C4-2B (cell line): Measurements from ENCODE around the gene MOB3B.

Experiments used
- H3K27ac ChIP-seq: fragments of 450-650 bp; 2 replicates; pipeline ENCODE4 v1.5.1; 2017
- ZFX ChIP-seq: fragments of 450-650 bp; IDR thresholded peaks from 2 replicates; pipeline ENCODE4 v1.6.1; 2017
- TF ChIP-seq, protein P1 (sequence below): fragments of 450-650 bp; conservative IDR thresholded peaks from 2 replicates; pipeline ENCODE4 v1.5.1; 2017; ENCODE audit warnings: mild to moderate bottlenecking

Gene MOB3B

GRCh38 chr9:27352457-27353165 lies 177.0 kb downstream of the MOB3B start:
- TF ChIP-seq, protein P1, sequence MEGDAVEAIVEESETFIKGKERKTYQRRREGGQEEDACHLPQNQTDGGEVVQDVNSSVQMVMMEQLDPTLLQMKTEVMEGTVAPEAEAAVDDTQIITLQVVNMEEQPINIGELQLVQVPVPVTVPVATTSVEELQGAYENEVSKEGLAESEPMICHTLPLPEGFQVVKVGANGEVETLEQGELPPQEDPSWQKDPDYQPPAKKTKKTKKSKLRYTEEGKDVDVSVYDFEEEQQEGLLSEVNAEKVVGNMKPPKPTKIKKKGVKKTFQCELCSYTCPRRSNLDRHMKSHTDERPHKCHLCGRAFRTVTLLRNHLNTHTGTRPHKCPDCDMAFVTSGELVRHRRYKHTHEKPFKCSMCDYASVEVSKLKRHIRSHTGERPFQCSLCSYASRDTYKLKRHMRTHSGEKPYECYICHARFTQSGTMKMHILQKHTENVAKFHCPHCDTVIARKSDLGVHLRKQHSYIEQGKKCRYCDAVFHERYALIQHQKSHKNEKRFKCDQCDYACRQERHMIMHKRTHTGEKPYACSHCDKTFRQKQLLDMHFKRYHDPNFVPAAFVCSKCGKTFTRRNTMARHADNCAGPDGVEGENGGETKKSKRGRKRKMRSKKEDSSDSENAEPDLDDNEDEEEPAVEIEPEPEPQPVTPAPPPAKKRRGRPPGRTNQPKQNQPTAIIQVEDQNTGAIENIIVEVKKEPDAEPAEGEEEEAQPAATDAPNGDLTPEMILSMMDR = no peak
- no peak for TF ChIP-seq ZFX
- H3K27ac ChIP-seq = no peak overlapping the region

DNA sequence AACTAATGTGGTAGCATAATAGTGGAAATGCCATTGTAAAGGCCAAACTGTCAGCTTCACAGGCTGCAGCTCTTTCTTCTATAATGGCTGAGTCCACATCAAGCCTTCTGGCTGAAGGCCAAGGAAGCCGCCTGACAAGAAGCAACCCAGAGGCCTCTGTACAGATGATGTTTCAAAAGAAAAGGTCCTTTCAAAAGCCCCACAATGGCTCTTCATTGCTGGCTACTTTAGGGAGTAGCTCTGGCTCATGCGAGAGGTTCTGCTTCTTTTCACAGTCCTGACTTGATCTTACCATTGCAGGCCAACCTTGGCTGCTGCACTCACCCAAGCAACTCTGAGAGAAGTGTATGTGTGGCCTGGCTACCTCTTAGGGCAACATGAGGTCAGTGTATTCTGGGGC lies 178.2 kb downstream of the MOB3B start:
- no peak overlapping the region for H3K27ac ChIP-seq
- TF ChIP-seq ZFX = no peak
- TF ChIP-seq, protein P1 = no peak

DNA sequence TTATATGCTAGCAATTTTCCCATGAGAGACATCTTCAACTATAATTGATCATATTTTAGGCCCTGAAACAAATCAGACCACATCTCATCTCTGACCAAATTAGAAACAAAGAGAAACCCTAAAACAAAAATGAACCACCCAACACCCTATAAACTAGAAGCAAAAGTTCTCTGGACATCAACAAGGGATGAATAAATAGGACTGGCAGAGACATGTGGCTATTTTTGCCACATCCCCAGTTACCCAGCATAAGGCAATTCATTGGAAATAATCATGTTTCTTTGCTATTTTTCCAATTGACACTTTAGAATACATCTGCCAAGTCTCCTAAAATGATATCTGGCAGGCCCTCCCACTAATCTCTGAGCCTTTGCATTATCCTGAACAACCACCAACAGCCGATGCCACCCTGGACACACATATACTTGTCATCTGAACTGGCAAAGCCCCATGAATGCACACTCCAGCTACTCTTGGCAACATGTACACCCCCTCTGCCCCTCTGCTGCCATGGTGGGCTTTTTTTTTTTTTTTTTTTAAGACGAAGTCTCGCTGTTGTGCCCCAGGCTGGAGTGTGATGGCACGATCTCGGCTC lies 179.1 kb downstream of the MOB3B start:
- TF ChIP-seq, protein P1 = no peak
- H3K27ac ChIP-seq = no peak overlapping the region

DNA sequence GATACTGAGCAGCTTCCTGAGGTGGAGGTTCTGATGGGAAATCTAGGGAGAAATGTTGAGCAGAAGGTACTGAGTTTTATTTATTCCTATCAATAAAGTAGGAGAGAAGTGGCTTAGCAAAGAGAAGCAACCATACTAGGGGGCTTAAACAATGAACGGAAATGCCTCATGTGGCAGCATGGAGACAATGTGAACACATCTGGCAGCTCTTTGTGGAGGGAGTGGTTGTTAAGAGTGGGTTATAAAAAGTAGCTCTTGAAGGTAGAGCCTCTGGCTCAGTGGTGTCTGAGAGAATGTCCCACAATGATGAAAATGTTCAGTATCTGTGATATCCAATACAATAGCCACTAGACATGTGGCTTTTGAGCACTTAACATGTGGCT lies 179.9 kb downstream of the MOB3B start:
- no peak overlapping the region for H3K27ac ChIP-seq
- TF ChIP-seq, protein P1 = no peak
- no peak for TF ChIP-seq ZFX

DNA sequence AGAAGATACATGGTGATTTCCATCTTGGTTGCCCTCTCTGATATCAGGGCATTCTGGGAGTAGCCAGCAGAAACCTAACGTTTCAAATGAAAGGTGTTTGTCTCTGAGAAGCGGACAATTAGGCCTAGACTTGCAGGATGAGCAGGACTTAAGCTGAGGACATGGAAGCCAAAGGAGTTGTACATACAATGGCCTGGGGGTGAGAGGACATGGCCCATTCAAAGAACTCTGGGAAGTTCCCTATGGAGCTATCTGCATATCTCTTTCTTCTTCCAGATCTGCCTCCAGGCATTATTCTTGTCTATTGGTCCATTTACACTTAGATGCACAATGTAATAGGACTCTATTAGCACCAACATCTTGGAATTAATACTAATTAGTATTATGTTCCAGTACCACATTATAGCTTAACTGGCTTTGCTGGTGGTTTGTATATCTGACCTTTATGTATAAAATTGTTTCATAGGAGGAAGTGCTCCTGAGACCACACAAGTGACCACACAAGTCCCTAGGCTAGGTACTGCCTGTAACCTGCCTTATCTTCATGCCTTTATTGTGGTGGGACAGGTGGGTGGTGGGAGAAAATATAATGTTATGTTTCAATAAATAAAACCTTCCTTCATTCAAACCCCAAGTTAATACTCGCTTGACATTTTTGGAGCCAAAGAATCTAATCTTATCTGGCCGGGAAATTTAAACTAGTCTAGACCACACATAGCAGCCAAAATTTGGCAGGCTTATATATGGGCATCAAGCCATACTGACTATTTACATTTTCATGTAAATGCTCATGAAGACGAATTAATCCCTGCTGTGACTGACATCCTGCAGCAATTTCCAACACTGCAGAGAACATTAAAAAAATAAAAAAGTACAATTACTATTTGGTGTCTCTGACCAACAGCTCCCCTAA lies 180.6 kb downstream of the MOB3B start:
- H3K27ac ChIP-seq = no peak overlapping the region
- TF ChIP-seq, protein P1 = no peak
- TF ChIP-seq ZFX = no peak

GRCh38 chr9:27347889-27348288 lies 181.7 kb downstream of the MOB3B start:
- TF ChIP-seq, protein P1 = no peak
- no peak for TF ChIP-seq ZFX
- H3K27ac ChIP-seq = no peak overlapping the region

DNA sequence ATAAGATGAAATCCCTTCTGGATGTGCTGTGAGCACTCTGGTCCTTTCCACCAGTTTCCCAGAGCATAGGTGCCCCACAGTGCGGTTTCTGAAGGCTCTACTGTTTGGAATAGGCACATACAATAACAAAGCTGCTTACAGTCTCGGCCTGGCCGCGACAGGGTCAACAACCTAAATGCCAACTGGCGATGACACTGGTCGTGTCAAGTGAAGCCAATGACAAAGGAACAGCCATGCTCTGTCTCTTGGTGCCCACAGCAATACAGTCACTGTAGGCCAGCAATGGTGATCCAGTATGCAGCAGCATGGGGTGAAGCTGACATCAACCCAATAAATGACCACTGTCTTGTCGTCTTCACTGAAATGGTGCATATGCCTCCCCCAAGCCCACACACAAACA lies 184.8 kb downstream of the MOB3B start:
- H3K27ac ChIP-seq = no peak overlapping the region
- TF ChIP-seq, protein P1 = no peak
